Epidermal melanocyte (primary cell): ENCODE results near the gene TC2N.
"Not testable (repeated sequence)": the region's sequence is repeated elsewhere in the genome, so short reads cannot be mapped to it uniquely, and the experiment has no call there.

Source experiments
- DNase-seq: peaks from one replicate; pipeline ENCODE4 v3.0.0; 2011; ENCODE audit warnings: low spot score; ENCODE audit not compliant: insufficient read length

TC2N gene

GRCh38 chr14:91754819-91755218 is 112.5 kb downstream of the TC2N start:
- no peak for DNase-seq

GRCh38 chr14:91754185-91754584 is 113.2 kb downstream of the TC2N start:
- no peak for DNase-seq

GRCh38 chr14:91753501-91754128 is 113.7 kb downstream of the TC2N start:
- no peak for DNase-seq

DNA sequence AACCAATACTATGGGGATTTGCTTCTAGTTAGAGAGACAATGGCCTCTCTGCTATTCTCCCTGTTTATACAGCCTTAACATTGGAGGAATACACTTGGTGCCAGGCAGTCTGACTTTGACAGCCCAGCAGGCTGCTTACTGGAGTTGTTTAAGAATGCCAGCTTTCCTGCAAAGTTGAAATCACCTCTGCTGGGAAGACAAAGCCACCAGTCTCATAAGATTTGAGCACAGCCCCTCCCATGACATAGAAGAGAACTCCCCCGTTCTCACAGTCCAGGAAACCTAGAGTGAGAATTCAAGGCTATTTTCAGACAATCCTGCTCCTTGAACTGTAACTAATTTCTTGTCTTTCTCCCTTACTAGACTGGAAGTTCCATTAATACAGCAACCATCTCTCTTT is 114.4 kb downstream of the TC2N start:
- DNase-seq: no peak

DNA sequence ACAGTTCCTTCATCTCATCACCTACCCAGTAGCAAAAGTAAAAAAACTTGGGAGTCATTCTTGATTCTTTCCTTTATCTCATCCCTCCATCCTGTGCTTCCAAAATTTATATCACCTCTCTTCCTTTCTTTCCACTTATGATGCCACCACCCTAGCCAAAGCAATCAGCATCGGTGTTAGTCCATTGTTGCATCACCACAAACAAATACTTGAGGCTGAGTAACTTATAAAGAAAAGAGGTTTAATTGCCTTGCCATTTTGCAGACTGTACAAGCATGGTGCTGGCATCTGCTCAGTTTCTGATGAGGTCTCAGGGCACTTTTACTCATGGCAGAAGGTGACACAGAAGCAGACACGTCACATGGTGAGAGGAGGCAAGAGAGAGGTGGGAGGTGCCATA is 115.6 kb downstream of the TC2N start:
- DNase-seq: no peak

DNA sequence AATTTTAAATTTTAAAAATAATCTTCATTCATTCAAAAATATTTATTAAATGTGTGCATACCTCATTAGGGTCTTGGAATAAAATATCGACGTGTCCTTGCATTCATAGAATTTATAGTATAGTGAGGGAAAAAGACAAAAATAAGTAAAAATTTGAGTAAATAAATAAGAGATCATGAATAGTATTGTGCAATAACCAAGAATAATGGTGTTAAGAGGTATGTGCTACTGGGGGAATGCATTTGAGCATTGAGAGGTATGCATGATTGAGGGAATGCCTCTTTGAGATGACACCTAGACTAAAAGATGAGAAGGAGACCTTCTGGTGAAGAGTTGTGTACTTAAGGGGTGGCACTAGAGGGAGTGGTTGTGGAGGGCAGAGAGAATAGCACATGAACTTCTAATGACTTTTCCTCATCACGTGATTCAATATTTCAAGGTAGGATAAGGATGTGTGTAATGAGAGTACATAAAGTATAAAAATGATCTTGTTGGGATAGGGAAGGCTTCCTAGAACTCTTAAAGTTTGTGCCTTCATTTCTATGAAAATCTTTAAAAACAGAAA is 116.6 kb downstream of the TC2N start:
- no peak for DNase-seq

- no peak for DNase-seq
Measured at GRCh38 chr14:91749868-91750267, 117.5 kb downstream of the TC2N start.

- DNase-seq: no peak
Measured at GRCh38 chr14:91748049-91748448, 119.3 kb downstream of the TC2N start.

- DNase-seq: no peak
Measured at GRCh38 chr14:91745344-91745743, 122.0 kb downstream of the TC2N start.

DNA sequence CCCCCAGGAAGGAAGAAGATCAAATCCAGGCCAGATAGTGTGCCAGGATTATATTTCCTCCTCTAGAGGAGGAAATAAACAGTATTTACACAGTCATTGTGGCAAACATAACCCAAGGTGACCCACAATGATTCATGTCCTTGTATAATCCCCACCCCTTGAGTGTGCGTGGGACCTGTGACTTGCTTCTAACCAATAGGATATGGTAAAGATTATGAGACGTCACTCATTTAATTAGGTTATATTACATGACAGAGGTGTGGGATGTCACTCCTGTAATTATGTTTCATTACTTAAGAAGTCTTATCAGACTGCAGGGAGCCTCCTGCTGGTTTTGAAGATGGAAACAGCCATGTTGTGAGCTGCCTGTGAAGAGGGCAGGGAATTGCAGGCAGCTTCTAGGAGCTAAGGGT is 123.3 kb downstream of the TC2N start:
- no peak for DNase-seq

DNA sequence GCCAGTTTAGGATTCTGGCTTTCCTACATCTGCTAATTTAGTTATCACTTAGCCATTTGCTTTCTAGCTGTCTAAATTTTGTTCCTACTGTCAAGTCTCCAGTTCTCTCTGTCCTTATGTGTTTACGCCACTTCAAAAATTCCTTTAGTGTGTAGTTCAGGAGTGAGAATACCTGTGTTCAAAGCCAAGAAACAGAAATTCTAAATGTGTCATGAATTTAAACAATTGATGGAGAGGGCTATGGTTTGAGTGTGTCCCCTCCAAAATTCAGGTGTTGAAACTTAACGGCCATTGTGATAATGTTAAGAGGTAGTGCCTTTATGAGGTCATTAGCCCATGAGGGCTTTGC is 124.1 kb downstream of the TC2N start:
- no peak for DNase-seq

DNA sequence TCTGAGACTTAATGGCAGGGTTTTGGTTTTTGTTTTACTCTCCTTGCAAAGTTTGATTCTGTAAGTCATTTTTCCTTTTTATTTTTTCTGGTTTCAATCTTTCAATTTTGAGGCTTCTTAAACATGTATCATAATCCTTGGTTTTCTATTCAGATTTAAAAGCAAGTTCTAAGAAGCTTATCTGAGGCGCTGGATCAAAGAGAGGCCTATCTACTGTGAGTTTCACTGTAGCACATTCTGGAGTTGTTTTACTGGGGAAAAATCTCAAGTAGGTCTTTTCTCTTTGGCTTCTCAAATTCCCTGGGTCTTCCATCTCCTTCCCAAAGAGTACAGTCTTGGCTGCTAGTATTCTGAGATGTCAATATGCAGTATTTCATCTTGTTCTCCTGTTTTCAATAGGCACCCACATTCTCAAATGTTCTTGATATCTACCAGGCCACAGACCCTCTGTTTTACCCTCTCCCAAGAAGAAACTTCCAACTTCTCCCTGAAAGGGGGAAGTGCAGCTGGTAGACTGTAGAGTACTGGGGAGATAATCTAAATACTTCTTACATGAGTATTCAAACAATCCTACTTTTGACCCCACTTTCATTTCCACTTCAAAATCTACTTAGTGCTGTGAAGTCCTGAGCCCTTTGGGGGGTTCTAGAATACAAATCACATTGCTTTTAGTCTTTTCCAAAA is 124.6 kb downstream of the TC2N start:
- no peak for DNase-seq

- DNase-seq: not testable (repeated sequence)
Measured at GRCh38 chr14:91739867-91740266, 127.5 kb downstream of the TC2N start.

DNA sequence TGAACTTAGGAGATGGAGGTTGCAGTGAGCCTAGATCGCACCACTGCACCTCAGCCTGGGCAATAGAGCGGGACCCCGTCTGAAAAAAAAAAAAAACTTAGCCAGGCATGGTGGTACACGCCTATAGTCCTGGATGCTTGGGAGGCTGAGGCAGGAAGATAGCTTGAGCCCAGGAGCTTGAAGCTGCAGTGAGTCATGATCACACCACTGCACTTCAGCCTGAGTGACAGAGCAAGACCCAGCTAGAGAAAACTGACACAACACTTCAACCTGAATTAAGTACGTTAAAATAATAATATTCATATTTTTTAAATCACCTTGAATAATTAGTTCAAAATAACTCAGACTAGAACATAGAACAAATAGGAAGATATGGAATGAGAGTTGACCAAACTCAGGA is 129.7 kb downstream of the TC2N start:
- DNase-seq: no peak

DNA sequence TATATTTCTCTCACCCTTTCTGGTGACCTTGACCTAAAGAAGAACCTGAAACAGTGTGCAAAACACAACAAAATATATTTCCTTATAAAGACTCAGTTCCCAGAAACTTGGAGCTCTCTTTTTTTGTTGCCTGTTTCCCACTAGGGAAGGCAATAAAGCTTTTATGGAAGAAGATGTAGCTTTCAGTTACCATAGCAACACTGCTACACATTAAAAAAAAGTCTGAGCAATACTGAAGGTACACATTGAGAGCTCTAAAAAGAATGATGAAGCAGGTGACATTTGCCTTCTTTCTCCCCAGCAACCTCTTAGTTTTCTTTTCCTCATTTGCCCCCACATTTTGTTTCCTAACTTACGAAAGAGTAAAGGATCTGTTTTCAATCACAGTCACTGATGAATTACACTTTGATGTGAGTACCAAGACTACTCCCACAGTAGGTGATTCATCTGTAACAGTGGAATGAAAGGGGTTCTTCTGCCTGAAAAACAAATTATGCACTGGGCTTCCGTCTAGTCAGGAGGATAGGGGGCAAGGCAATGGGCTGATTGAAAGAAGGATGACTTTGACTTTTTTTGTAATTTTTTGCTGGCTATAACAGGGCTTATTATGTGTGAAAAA is 134.4 kb downstream of the TC2N start:
- no peak for DNase-seq

GRCh38 chr14:91732439-91732838 is 134.9 kb downstream of the TC2N start:
- DNase-seq: no peak

DNA sequence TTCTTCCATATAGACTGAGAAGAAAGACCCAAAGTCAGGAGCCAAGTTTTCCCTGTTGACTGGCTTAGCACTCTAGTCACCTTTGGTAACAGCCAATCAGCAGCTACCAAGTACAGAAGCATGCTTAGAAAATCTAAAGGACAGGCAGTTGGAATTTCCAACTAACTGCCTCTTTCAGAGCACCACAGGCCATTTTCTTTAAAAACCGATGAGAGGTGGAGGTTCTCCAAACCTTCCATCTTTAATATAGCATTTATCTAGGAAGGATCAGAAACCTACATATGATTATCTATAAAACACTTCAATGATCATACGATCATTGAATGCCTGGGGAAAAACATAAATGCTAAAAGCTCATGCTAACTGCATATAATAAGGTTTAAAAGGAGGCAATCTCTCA is 135.3 kb downstream of the TC2N start, which contains the start of gene CATSPERB:
CATSPERB (minus strand) TSS at position 101 of the 400 bp plus-strand sequence. CDS start 2,607 bp downstream, outside the sequence.
- no peak for DNase-seq

GRCh38 chr14:91731018-91731417 is 136.3 kb downstream of the TC2N start:
- DNase-seq: no peak

GRCh38 chr14:91729756-91730155 is 137.6 kb downstream of the TC2N start:
- no peak for DNase-seq
